Measurements from ENCODE around the gene CALB2. TPM values are rescaled to one million over a fixed set of nuclear protein-coding genes. Genes with fewer than 3 reads are reported as not detected.

CALB2 gene
- total RNA-seq, 1 donor: 0.36 TPM

- H3K4me3 ChIP-seq (ENCODE audit: low read depth, low read length): no peak overlapping the region
- TF ChIP-seq CTCF (IDR thresholded peaks at IDR 0.05; ENCODE audit: insufficient read depth, low read length): no peak
- no peak for DNase-seq (ENCODE audit: low read depth)
Measured at GRCh38 chr16:71383054-71383773, 24.7 kb downstream of the CALB2 start.

DNA sequence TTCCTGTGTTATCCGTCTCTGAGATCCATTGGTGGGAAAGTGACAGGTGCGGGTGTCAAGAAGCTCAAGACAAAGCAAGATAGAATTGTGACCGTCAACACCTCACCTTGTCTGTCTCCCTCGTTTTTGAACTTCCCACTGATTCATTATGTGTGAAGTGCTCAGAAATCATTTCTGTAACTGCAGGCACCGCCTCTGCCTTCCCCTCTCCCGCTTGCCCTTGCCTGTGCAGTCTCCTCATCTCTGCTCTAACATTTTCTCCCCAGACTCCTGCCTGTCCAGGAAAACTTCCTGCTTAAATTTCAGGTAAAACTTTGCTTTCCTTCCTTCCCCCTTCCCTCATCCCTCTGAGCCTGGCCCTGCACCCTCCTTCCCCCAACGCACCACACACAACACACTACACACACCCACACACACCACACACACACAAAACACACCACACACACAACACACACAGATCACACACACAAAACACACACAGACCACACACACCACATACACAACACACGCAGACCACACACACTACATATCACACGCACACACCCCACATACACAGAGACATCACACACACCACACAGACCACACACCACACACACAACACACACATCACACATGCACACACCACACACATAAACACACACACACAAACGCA lies 25.7 kb downstream of the CALB2 start:
- no peak for TF ChIP-seq CTCF (IDR thresholded peaks at IDR 0.05; ENCODE audit: insufficient read depth, low read length)
- no peak overlapping the region for H3K4me3 ChIP-seq (ENCODE audit: low read depth, low read length)
- DNase-seq (ENCODE audit: low read depth): no peak

GRCh38 chr16:71387045-71387871 lies 28.7 kb downstream of the CALB2 start:
- H3K4me3 ChIP-seq (ENCODE audit: low read depth, low read length): no peak overlapping the region
- TF ChIP-seq CTCF (IDR thresholded peaks at IDR 0.05; ENCODE audit: insufficient read depth, low read length): no peak
- DNase-seq (ENCODE audit: low read depth): no peak

GRCh38 chr16:71389330-71389729 lies 30.8 kb downstream of the CALB2 start:
- DNase-seq (ENCODE audit: low read depth): no peak
- H3K4me3 ChIP-seq (ENCODE audit: low read depth, low read length): no peak overlapping the region
- TF ChIP-seq CTCF (IDR thresholded peaks at IDR 0.05; ENCODE audit: insufficient read depth, low read length): no peak

DNA sequence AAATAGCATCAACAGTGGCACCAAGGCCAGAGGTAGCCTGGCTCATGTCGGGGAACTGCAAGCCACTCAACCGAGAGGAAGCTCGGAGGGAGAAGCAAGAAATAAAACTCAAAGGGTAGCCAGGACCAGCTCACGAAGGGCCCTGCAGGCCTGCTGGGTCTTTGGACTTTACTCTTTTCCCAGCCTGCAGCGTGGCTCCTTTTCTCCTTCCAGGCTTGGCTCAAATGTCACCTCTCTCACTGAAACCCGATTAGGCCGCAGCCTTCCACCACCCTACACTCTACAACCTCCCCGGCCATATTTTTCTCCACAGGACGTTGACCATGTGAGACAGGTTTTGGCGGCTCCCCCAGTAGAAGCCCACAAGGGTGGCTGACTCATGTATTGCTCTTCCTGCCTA lies 38.1 kb downstream of the CALB2 start:
- no peak overlapping the region for H3K4me3 ChIP-seq (ENCODE audit: low read depth, low read length)
- no peak for DNase-seq (ENCODE audit: low read depth)
- TF ChIP-seq CTCF (IDR thresholded peaks at IDR 0.05; ENCODE audit: insufficient read depth, low read length): no peak

DNA sequence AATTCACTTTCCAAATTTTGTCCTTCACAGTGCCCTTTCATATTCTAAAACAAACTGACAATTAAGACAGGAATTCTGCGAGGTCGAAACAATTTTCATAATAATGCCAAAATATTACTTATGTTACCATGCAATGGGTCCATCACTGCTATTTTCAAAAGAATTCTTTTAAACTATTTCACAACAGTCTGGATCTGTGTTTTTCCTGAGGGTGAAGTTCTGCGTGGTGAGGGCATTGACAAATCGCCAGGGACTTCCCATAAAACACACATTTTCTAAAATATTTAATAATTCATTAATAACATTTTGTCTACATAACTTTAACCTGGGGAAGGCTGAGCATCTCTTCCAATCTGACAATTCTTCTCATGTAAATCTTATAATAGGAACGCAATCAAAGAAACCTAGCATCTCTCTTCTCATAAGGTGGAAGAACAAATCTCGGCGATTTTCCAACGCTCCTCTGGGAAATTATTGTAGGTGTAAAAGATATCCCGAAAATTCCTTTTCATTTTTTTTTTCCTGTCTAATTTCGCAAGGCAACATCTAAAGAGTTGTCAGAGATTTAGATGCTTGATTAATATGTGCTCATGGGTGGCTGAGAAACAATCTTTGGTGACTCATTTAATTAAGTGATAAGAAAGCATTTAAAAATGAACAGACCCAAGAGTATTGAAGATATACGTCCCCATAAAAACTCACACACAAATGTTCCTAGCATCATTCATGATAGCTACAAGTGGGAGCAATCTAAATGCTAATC lies 41.5 kb downstream of the CALB2 start:
- DNase-seq (ENCODE audit: low read depth): no peak
- TF ChIP-seq CTCF (IDR thresholded peaks at IDR 0.05; ENCODE audit: insufficient read depth, low read length): no peak
- H3K4me3 ChIP-seq (ENCODE audit: low read depth, low read length): no peak overlapping the region
